LNCaP clone FGC (cell line): Measurements from ENCODE around the gene STK17B.

Experiments used
- DNase-seq: peaks from one replicate; pipeline ENCODE4 v3.0.0-alpha.2; 2011; ENCODE audit warnings: low read depth
- H3K4me3 ChIP-seq: 2 replicates; pipeline ENCODE4 v1.5.1; 2011; ENCODE audit warnings: mild to moderate bottlenecking, low read depth, low read length, control low read depth
- CTCF ChIP-seq: IDR thresholded peaks from 2 replicates; pipeline ENCODE4 v1.5.1; 2012; ENCODE audit warnings: mild to moderate bottlenecking; ENCODE audit not compliant: control insufficient read depth, insufficient read depth; ENCODE audit errors: extremely low read depth

STK17B gene

GRCh38 chr2:196168181-196168580 lies 3.2 kb downstream of the STK17B start:
- H3K4me3 ChIP-seq = no peak overlapping the region
- DNase-seq = no peak
- TF ChIP-seq CTCF = no peak

- DNase-seq = no peak
- no peak overlapping the region for H3K4me3 ChIP-seq
- no peak for TF ChIP-seq CTCF
Observed at GRCh38 chr2:196167666-196168065, 3.7 kb downstream of the STK17B start.

- no peak for DNase-seq
- no peak overlapping the region for H3K4me3 ChIP-seq
- TF ChIP-seq CTCF = no peak
Observed at GRCh38 chr2:196166876-196167275, 4.5 kb downstream of the STK17B start.

GRCh38 chr2:196165016-196165415 lies 6.4 kb downstream of the STK17B start:
- H3K4me3 ChIP-seq = no peak overlapping the region
- TF ChIP-seq CTCF = no peak
- no peak for DNase-seq

- no peak for TF ChIP-seq CTCF
- H3K4me3 ChIP-seq = no peak overlapping the region
- DNase-seq = no peak
Observed at GRCh38 chr2:196163285-196163684, 8.1 kb downstream of the STK17B start.

- no peak for TF ChIP-seq CTCF
- H3K4me3 ChIP-seq = no peak overlapping the region
- DNase-seq = no peak
Observed at GRCh38 chr2:196162586-196163175, 8.7 kb downstream of the STK17B start.

GRCh38 chr2:196160946-196161345 lies 10.4 kb downstream of the STK17B start:
- DNase-seq = no peak
- TF ChIP-seq CTCF = no peak
- no peak overlapping the region for H3K4me3 ChIP-seq
